Endothelial cell (in vitro differentiated cells): Measurements from ENCODE around the gene FKBP2. TPM values are rescaled to one million over a fixed set of nuclear protein-coding genes. Genes with fewer than 3 reads are reported as not detected.
A peak's percentile ranks its signal among the peaks of the same experiment; 100 is the strongest.

Experiments used
- DNase-seq: peaks from one replicate; pipeline ENCODE4 v3.0.0; 2021; ENCODE audit warnings: low spot score
- H3K27ac Mint-ChIP-seq: one replicate; pipeline ENCODE4 v1.8.0; 2021; ENCODE audit warnings: mixed read lengths, inconsistent platforms; ENCODE audit not compliant: unreplicated experiment
- H3K27me3 Mint-ChIP-seq: one replicate; pipeline ENCODE4 v1.8.0; 2021; ENCODE audit warnings: mild to moderate bottlenecking, moderate library complexity, mixed read lengths, inconsistent platforms; ENCODE audit not compliant: unreplicated experiment
- H3K36me3 Mint-ChIP-seq: one replicate; pipeline ENCODE4 v1.8.0; 2021; ENCODE audit warnings: mild to moderate bottlenecking, low read depth, mixed read lengths, inconsistent platforms; ENCODE audit not compliant: unreplicated experiment
- H3K4me1 Mint-ChIP-seq: one replicate; pipeline ENCODE4 v1.8.0; 2021; ENCODE audit warnings: mild to moderate bottlenecking, mixed read lengths, inconsistent platforms; ENCODE audit not compliant: unreplicated experiment
- H3K4me3 Mint-ChIP-seq: one replicate; pipeline ENCODE4 v1.8.0; 2021; ENCODE audit warnings: mild to moderate bottlenecking, mixed read lengths, inconsistent platforms; ENCODE audit not compliant: unreplicated experiment
- H3K9me3 Mint-ChIP-seq: one replicate; pipeline ENCODE4 v1.8.0; 2021; ENCODE audit warnings: mixed read lengths, inconsistent platforms; ENCODE audit not compliant: unreplicated experiment
- total RNA-seq: library from RNA; stranded (reverse); fragmentation: NEBNext Ultra II Directional; extraction: Animal tissue kit (Norgen Biotek cat#: 25700); gene quantifications from one replicate; pipeline ENCODE4 v1.2.1, GENCODE V29; 2021; ENCODE audit not compliant: unreplicated experiment
- TF ChIP-seq, protein P1 (sequence below): fragments of 200-600 bp; sonication (generic); IDR thresholded peaks from one replicate; pipeline ENCODE4 v1.5.0; 2021; ENCODE audit warnings: antibody characterized with exemption; ENCODE audit not compliant: unreplicated experiment

The FKBP2 gene
- total RNA-seq, 1 donor from 2014 or later, result 35.3 TPM

DNA sequence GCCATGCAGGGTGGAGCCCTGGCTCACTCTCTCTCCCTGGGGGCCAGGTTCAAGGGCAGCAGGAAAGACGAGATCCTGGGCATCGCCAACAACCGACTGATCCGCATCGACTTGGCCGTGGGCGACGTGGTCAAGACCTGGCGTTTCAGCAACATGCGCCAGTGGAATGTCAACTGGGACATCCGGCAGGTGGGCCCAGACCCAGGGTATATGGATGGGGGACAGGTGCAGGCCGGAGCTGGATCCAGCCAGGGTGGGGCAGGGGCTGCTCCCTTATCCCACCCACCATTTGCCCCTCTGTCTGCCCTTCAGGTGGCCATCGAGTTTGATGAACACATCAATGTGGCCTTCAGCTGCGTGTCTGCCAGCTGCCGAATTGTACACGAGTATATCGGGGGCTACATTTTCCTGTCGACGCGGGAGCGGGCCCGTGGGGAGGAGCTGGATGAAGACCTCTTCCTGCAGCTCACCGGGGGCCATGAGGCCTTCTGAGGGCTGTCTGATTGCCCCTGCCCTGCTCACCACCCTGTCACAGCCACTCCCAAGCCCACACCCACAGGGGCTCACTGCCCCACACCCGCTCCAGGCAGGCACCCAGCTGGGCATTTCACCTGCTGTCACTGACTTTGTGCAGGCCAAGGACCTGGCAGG is 17.8 kb upstream of the FKBP2 start:
- no peak overlapping the region for H3K27ac Mint-ChIP-seq
- H3K4me3 Mint-ChIP-seq, result no peak overlapping the region
- H3K9me3 Mint-ChIP-seq, result no peaks in the 10 kb centered on the region
- peaks cover 5% of the 10 kb centered on the region for H3K27me3 Mint-ChIP-seq
- TF ChIP-seq, protein P1, sequence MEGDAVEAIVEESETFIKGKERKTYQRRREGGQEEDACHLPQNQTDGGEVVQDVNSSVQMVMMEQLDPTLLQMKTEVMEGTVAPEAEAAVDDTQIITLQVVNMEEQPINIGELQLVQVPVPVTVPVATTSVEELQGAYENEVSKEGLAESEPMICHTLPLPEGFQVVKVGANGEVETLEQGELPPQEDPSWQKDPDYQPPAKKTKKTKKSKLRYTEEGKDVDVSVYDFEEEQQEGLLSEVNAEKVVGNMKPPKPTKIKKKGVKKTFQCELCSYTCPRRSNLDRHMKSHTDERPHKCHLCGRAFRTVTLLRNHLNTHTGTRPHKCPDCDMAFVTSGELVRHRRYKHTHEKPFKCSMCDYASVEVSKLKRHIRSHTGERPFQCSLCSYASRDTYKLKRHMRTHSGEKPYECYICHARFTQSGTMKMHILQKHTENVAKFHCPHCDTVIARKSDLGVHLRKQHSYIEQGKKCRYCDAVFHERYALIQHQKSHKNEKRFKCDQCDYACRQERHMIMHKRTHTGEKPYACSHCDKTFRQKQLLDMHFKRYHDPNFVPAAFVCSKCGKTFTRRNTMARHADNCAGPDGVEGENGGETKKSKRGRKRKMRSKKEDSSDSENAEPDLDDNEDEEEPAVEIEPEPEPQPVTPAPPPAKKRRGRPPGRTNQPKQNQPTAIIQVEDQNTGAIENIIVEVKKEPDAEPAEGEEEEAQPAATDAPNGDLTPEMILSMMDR, result no peak
- DNase-seq, result no peak
- peaks cover 7% of the 10 kb centered on the region for H3K4me1 Mint-ChIP-seq
- peaks cover 5% of the 10 kb centered on the region for H3K36me3 Mint-ChIP-seq

- Mint-ChIP-seq H3K4me3 (peak overlapping the region; percentile 88), H3K27ac (no peak overlapping the region), H3K9me3 (no peaks in the 10 kb centered on the region), H3K36me3 (no peaks in the 10 kb centered on the region), H3K27me3 (peaks cover 5% of the 10 kb centered on the region), H3K4me1 (peaks cover 3% of the 10 kb centered on the region)
- DNase-seq, result no peak
- TF ChIP-seq, protein P1, result no peak
Measured at GRCh38 chr11:64224151-64224890, 16.6 kb upstream of the FKBP2 start.

- TF ChIP-seq, protein P1, result no peak
- DNase-seq, result no peak
- H3K27ac Mint-ChIP-seq, result no peak overlapping the region
- peaks cover 3% of the 10 kb centered on the region for H3K4me1 Mint-ChIP-seq
- H3K27me3 Mint-ChIP-seq, result peaks cover 5% of the 10 kb centered on the region
- no peaks in the 10 kb centered on the region for H3K9me3 Mint-ChIP-seq
- H3K4me3 Mint-ChIP-seq, result peak overlapping the region; percentile 88
- no peaks in the 10 kb centered on the region for H3K36me3 Mint-ChIP-seq
Measured at GRCh38 chr11:64224891-64225607, 15.8 kb upstream of the FKBP2 start.

GRCh38 chr11:64225608-64226506 is 15.0 kb upstream of the FKBP2 start, which contains the start of the genes NUDT22 and TRPT1:
Gene NUDT22 (plus strand): TSS chr11:64226274. CDS start chr11:64226653, 379 bp downstream.
Gene TRPT1 (minus strand): TSS chr11:64226186. CDS start chr11:64225860, 326 bp downstream.
- H3K27me3 Mint-ChIP-seq, result peaks cover 5% of the 10 kb centered on the region
- no peaks in the 10 kb centered on the region for H3K9me3 Mint-ChIP-seq
- DNase-seq, result peak; percentile 86
- H3K27ac Mint-ChIP-seq, result no peak within 1 kb of the TSS
- no peaks in the 10 kb centered on the region for H3K36me3 Mint-ChIP-seq
- peaks cover 3% of the 10 kb centered on the region for H3K4me1 Mint-ChIP-seq
- TF ChIP-seq, protein P1, result peak; percentile 46
- peak within 1 kb of the TSS; percentile 88 for H3K4me3 Mint-ChIP-seq
